ENCODE measurements around the gene DGKH. TPM values are rescaled to one million over a fixed set of nuclear protein-coding genes. Genes with fewer than 3 reads are reported as not detected.

Gene DGKH
- polyA plus RNA-seq, 2 donors = 1.9 to 2.7 TPM

DNA sequence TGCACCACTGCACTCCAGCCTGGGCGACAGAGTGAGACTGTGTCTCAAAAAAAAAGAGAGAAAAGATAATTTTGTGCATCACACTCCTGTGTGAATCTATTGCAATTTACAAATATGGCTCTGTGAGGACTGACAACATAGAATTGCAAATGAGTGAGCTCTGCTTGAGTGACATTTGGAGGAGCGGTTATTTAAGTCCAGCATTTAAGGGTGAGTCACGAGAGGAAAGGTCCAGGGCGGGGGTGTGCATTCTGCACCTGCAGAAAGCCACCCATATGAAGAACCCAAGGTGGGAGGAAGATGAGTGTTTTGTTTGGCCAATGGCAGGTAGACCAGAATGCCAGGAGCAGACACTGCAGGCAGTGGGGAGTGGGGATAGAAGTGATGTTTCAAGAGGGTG lies 58.5 kb downstream of the DGKH start:
- H3K4me3 ChIP-seq (ENCODE audit: low read depth in 1 of 2, low read length in 2 of 2) = no peak overlapping the region
- no peaks in the 10 kb centered on the region for H3K36me3 ChIP-seq (ENCODE audit: control insufficient read depth in 2 of 2, insufficient read depth in 2 of 2, low read length in 1 of 2)
- peaks cover 0 to 3% of the 10 kb centered on the region in 2 donors for H3K9me3 ChIP-seq (ENCODE audit: control insufficient read depth in 2 of 2, insufficient read depth in 1 of 2, low read depth in 1 of 2, low read length in 1 of 2)
- H3K27ac ChIP-seq (ENCODE audit: low read depth in 2 of 2, low read length in 1 of 2) = no peak overlapping the region
- 90 to 94% methylated on average over 4 of the region's 4 CpGs for WGBS, 2 donors
- peaks cover 0 to 4% of the 10 kb centered on the region in 2 donors for H3K4me1 ChIP-seq (ENCODE audit: control insufficient read depth in 2 of 2, insufficient read depth in 2 of 2, low read length in 1 of 2)
- H3K27me3 ChIP-seq (ENCODE audit: control insufficient read depth in 1 of 2, insufficient read depth in 2 of 2, low read length in 2 of 2) = no peaks in the 10 kb centered on the region

DNA sequence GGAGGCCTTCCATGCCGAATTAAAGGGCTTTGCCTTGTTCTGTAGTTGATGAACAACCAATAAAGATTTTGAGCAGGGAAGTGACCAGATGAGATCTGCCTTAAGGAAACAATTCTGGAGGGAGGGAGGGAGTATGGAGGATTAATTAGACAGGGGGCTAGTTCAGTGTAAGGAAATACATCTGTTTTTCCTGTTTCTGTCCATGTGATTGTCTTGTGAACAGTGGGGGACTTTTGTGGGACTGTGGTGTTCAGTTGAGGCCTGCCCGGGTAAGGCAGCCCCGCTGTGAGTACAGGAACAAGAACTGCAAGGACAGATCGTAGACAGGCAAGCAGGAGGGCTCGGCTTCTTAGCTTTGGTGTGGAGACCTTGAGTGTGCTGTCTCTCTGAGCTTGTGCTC lies 59.0 kb downstream of the DGKH start:
- Histone ChIP-seq H3K9me3 (ENCODE audit: control insufficient read depth in 2 of 2, insufficient read depth in 1 of 2, low read depth in 1 of 2, low read length in 1 of 2) (peaks cover 0 to 3% of the 10 kb centered on the region in 2 donors), H3K4me1 (ENCODE audit: control insufficient read depth in 2 of 2, insufficient read depth in 2 of 2, low read length in 1 of 2) (no peaks in the 10 kb centered on the region), H3K27me3 (ENCODE audit: control insufficient read depth in 1 of 2, insufficient read depth in 2 of 2, low read length in 2 of 2) (no peaks in the 10 kb centered on the region), H3K36me3 (ENCODE audit: control insufficient read depth in 2 of 2, insufficient read depth in 2 of 2, low read length in 1 of 2) (no peaks in the 10 kb centered on the region), H3K4me3 (ENCODE audit: low read depth in 1 of 2, low read length in 2 of 2) (no peak overlapping the region), H3K27ac (ENCODE audit: low read depth in 2 of 2, low read length in 1 of 2) (no peak overlapping the region)
- 90 to 94% methylated on average over 5 of the region's 5 CpGs for WGBS, 2 donors

DNA sequence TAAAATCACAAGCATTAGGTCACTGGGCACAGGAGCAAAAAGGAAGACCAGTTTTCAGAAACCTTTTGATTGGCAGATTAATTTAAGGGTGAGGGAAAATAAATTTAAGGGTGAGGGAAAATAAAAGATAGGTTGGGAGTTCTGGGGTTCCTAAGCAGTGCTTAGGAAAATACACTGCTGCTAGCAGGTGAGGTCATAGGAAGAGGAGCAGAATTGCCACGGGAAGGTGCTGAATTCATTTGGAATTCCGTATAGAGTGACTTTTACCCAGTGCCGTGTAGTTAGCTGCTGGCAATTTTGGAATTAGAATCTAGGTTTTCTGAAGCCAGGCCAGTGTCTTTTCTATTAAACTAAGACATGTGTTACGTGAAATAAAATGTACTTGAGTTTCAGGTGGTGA lies 59.8 kb downstream of the DGKH start:
- H3K4me3 ChIP-seq (ENCODE audit: low read depth in 1 of 2, low read length in 2 of 2) = no peak overlapping the region
- 88 to 96% methylated on average over 4 of the region's 4 CpGs for WGBS, 2 donors

DNA sequence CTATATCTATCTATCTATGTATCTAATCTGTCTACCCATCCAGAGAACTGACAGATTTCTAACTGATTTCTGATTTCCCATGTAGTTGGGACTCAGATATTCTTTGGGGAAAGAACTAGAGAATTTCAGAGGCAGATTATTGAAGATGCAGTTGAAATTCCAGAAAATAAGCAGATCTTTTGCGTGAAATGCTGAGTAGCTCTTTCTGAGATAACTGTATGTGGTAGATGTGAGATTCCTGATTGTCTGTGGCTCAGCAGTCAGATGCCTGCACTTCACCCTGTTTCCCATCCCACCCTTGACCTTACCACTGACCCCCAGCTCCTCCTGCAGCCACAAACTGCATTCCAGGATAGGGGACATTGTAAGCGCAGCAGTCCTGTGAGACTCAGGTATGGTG lies 61.5 kb downstream of the DGKH start:
- Histone ChIP-seq H3K27me3 (ENCODE audit: control insufficient read depth in 1 of 2, insufficient read depth in 2 of 2, low read length in 2 of 2) (no peaks in the 10 kb centered on the region), H3K4me1 (ENCODE audit: control insufficient read depth in 2 of 2, insufficient read depth in 2 of 2, low read length in 1 of 2) (no peaks in the 10 kb centered on the region), H3K27ac (ENCODE audit: low read depth in 2 of 2, low read length in 1 of 2) (no peak overlapping the region), H3K9me3 (ENCODE audit: control insufficient read depth in 2 of 2, insufficient read depth in 1 of 2, low read depth in 1 of 2, low read length in 1 of 2) (no peaks in the 10 kb centered on the region), H3K4me3 (ENCODE audit: low read depth in 1 of 2, low read length in 2 of 2) (no peak overlapping the region), H3K36me3 (ENCODE audit: control insufficient read depth in 2 of 2, insufficient read depth in 2 of 2, low read length in 1 of 2) (no peaks in the 10 kb centered on the region)
- 94% methylated on average over 2 of the region's 2 CpGs for WGBS, 2 donors

More for the DNA sequence above, 59.8 kb downstream of the DGKH start:
- Histone ChIP-seq H3K27me3 (ENCODE audit: control insufficient read depth in 1 of 2, insufficient read depth in 2 of 2, low read length in 2 of 2) (no peaks in the 10 kb centered on the region), H3K4me1 (ENCODE audit: control insufficient read depth in 2 of 2, insufficient read depth in 2 of 2, low read length in 1 of 2) (no peaks in the 10 kb centered on the region), H3K9me3 (ENCODE audit: control insufficient read depth in 2 of 2, insufficient read depth in 1 of 2, low read depth in 1 of 2, low read length in 1 of 2) (peaks cover 0 to 3% of the 10 kb centered on the region in 2 donors), H3K36me3 (ENCODE audit: control insufficient read depth in 2 of 2, insufficient read depth in 2 of 2, low read length in 1 of 2) (no peaks in the 10 kb centered on the region), H3K27ac (ENCODE audit: low read depth in 2 of 2, low read length in 1 of 2) (no peak overlapping the region)

DNA sequence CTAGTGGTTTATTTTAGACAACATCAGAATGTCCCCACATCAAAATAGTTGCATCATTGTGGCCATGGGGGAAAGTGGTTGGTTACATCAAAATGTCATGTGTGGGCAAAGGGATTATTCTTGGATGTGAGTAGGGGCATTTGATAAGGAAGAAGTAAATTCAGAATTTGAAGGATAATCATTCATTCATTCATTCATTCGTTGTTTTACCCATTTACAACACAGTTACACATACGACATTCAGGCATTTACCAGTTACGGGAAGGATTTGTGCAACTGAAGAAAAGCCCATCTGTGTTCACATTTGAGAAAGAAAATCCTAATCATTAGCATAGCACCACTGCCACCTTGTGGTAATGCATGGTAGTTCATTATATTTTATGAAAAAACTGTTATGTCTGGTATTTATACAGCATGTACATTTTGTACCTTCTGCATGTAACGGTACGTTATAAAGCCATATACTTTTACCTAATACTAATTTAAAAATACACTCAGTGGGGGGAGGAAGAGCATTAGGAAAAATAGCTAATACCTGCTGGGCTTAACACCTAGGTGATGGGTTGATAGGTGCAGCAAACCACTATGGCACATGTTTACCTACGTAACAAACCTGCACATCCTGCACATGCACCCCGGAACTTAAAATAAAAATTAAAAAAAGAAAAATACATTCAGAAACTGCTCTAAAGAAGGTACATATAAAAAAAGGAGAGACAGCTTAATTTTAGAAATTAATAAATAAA lies 62.1 kb downstream of the DGKH start:
- 18 to 20% methylated on average over 7 of the region's 7 CpGs for WGBS, 2 donors
- Histone ChIP-seq H3K9me3 (ENCODE audit: control insufficient read depth in 2 of 2, insufficient read depth in 1 of 2, low read depth in 1 of 2, low read length in 1 of 2) (no peaks in the 10 kb centered on the region), H3K27me3 (ENCODE audit: control insufficient read depth in 1 of 2, insufficient read depth in 2 of 2, low read length in 2 of 2) (no peaks in the 10 kb centered on the region), H3K27ac (ENCODE audit: low read depth in 2 of 2, low read length in 1 of 2) (no peak overlapping the region), H3K4me3 (ENCODE audit: low read depth in 1 of 2, low read length in 2 of 2) (no peak overlapping the region), H3K4me1 (ENCODE audit: control insufficient read depth in 2 of 2, insufficient read depth in 2 of 2, low read length in 1 of 2) (no peaks in the 10 kb centered on the region), H3K36me3 (ENCODE audit: control insufficient read depth in 2 of 2, insufficient read depth in 2 of 2, low read length in 1 of 2) (no peaks in the 10 kb centered on the region)

DNA sequence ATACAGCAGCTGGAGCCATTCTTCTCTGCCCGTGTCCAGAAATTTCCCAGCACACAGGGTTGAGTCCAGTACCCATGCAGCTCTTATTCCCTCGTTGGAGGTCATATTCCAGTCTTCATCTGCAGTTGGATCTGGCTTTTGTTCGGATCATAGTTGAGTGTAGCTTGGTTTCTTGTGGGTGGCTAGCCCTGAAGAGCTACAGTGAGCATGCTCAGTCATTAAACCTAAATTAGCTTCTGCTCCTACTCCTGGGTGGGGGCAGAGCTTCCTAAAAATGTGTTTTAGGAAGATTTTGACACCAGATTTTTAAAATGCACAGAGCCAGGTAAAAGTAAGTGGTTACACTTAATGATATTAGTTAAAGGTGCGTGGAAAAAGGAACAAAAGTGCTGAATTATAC lies 64.4 kb downstream of the DGKH start:
- Histone ChIP-seq H3K9me3 (ENCODE audit: control insufficient read depth in 2 of 2, insufficient read depth in 1 of 2, low read depth in 1 of 2, low read length in 1 of 2) (no peaks in the 10 kb centered on the region), H3K4me1 (ENCODE audit: control insufficient read depth in 2 of 2, insufficient read depth in 2 of 2, low read length in 1 of 2) (no peaks in the 10 kb centered on the region), H3K4me3 (ENCODE audit: low read depth in 1 of 2, low read length in 2 of 2) (no peak overlapping the region), H3K36me3 (ENCODE audit: control insufficient read depth in 2 of 2, insufficient read depth in 2 of 2, low read length in 1 of 2) (no peaks in the 10 kb centered on the region), H3K27ac (ENCODE audit: low read depth in 2 of 2, low read length in 1 of 2) (no peak overlapping the region), H3K27me3 (ENCODE audit: control insufficient read depth in 1 of 2, insufficient read depth in 2 of 2, low read length in 2 of 2) (no peaks in the 10 kb centered on the region)
- WGBS, 2 donors = 64 to 68% methylated on average over 4 of the region's 4 CpGs

DNA sequence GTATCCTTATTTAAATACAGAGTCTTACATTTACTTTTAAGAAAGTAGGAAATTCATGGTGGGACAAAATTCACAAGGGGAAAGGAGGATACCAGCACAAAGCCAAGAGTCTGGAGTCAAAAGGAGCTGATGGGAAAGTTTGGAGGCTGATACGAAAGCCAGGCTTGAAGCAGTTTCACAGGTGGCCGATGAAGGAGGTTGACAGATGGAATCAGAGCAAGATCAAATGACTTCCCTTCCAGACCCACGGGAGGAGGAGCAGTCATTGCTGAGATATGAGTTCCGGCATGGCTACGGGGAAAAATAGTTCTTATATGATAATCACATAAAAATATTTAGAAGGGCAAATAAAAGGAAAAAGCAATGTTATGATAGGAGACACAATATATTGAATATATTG lies 65.0 kb downstream of the DGKH start:
- no peaks in the 10 kb centered on the region for H3K4me1 ChIP-seq (ENCODE audit: control insufficient read depth in 2 of 2, insufficient read depth in 2 of 2, low read length in 1 of 2)
- no peak overlapping the region for H3K4me3 ChIP-seq (ENCODE audit: low read depth in 1 of 2, low read length in 2 of 2)
- H3K36me3 ChIP-seq (ENCODE audit: control insufficient read depth in 2 of 2, insufficient read depth in 2 of 2, low read length in 1 of 2) = no peaks in the 10 kb centered on the region
- H3K27me3 ChIP-seq (ENCODE audit: control insufficient read depth in 1 of 2, insufficient read depth in 2 of 2, low read length in 2 of 2) = no peaks in the 10 kb centered on the region
- no peak overlapping the region for H3K27ac ChIP-seq (ENCODE audit: low read depth in 2 of 2, low read length in 1 of 2)
- no peaks in the 10 kb centered on the region for H3K9me3 ChIP-seq (ENCODE audit: control insufficient read depth in 2 of 2, insufficient read depth in 1 of 2, low read depth in 1 of 2, low read length in 1 of 2)
- WGBS, 2 donors = 65 to 74% methylated on average over 5 of the region's 5 CpGs

DNA sequence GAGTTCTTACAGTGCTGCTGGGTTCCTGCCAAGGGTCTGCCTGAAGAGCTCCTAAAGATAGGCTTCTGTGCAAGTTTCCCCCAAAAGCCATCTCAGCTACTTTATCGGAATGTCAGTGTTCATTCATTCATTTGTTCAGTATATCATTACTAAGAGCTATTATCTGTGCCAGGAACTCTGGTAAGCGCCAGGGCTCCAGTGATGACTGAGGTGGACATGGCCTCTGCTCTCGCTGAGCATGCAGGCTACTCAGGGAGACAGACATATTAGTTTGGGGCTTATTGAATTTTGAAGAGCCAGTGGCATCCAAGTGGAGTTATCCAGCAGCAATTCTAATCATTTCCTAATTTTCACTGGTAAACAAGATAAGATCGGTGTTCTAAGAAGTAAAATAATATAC lies 65.8 kb downstream of the DGKH start:
- no peak overlapping the region for H3K4me3 ChIP-seq (ENCODE audit: low read depth in 1 of 2, low read length in 2 of 2)
- H3K27ac ChIP-seq (ENCODE audit: low read depth in 2 of 2, low read length in 1 of 2) = no peak overlapping the region
- no peaks in the 10 kb centered on the region for H3K4me1 ChIP-seq (ENCODE audit: control insufficient read depth in 2 of 2, insufficient read depth in 2 of 2, low read length in 1 of 2)
- 68 to 83% methylated on average over 4 of the region's 4 CpGs for WGBS, 2 donors
- H3K36me3 ChIP-seq (ENCODE audit: control insufficient read depth in 2 of 2, insufficient read depth in 2 of 2, low read length in 1 of 2) = no peaks in the 10 kb centered on the region
- no peaks in the 10 kb centered on the region for H3K9me3 ChIP-seq (ENCODE audit: control insufficient read depth in 2 of 2, insufficient read depth in 1 of 2, low read depth in 1 of 2, low read length in 1 of 2)
- H3K27me3 ChIP-seq (ENCODE audit: control insufficient read depth in 1 of 2, insufficient read depth in 2 of 2, low read length in 2 of 2) = no peaks in the 10 kb centered on the region

DNA sequence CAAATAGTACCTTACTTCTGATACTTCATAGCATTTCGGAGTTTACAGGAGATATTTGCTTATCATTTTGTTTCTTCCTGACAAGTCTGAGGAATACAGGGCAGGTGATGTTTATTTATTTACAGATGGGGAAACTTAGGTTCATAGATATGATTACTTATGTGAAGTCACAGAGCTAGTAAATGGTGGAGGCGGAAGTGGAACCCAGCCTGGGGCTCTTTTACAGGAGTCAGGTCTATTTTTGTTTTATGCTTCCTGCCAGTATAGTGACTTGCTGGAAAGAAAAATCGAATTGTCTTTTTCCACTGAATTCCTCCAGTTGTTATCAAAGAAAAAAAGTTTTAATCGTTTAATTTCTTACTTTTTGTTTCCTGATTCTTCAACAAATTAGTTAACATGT lies 66.5 kb downstream of the DGKH start:
- Histone ChIP-seq H3K36me3 (ENCODE audit: control insufficient read depth in 2 of 2, insufficient read depth in 2 of 2, low read length in 1 of 2) (no peaks in the 10 kb centered on the region), H3K27ac (ENCODE audit: low read depth in 2 of 2, low read length in 1 of 2) (no peak overlapping the region), H3K27me3 (ENCODE audit: control insufficient read depth in 1 of 2, insufficient read depth in 2 of 2, low read length in 2 of 2) (no peaks in the 10 kb centered on the region), H3K9me3 (ENCODE audit: control insufficient read depth in 2 of 2, insufficient read depth in 1 of 2, low read depth in 1 of 2, low read length in 1 of 2) (no peaks in the 10 kb centered on the region), H3K4me1 (ENCODE audit: control insufficient read depth in 2 of 2, insufficient read depth in 2 of 2, low read length in 1 of 2) (no peaks in the 10 kb centered on the region), H3K4me3 (ENCODE audit: low read depth in 1 of 2, low read length in 2 of 2) (no peak overlapping the region)
- WGBS, 2 donors = 69 to 75% methylated on average over 4 of the region's 4 CpGs

DNA sequence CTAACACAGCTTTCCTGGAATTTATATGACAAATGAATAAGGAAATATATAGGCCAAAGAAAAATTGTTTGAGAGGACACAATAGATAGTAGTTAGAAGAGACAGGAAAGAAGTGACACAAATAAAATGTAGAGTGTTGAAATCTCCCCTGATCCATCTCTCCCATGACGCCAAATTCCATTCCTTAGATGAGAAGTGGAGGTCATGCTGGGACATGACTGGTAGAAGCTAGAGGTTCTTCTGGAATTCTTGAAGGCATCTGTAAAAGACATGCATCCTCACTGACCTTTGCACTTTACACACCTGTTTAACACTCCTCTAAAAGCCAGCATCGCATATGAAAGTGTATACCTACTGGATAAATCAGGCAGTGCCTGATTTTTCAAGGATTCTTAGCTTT lies 67.8 kb downstream of the DGKH start:
- H3K27me3 ChIP-seq (ENCODE audit: control insufficient read depth in 1 of 2, insufficient read depth in 2 of 2, low read length in 2 of 2) = no peaks in the 10 kb centered on the region
- H3K36me3 ChIP-seq (ENCODE audit: control insufficient read depth in 2 of 2, insufficient read depth in 2 of 2, low read length in 1 of 2) = no peaks in the 10 kb centered on the region
- H3K4me1 ChIP-seq (ENCODE audit: control insufficient read depth in 2 of 2, insufficient read depth in 2 of 2, low read length in 1 of 2) = no peaks in the 10 kb centered on the region
- H3K4me3 ChIP-seq (ENCODE audit: low read depth in 1 of 2, low read length in 2 of 2) = no peak overlapping the region
- H3K9me3 ChIP-seq (ENCODE audit: control insufficient read depth in 2 of 2, insufficient read depth in 1 of 2, low read depth in 1 of 2, low read length in 1 of 2) = no peaks in the 10 kb centered on the region
- 51 to 65% methylated on average over 2 of the region's 2 CpGs for WGBS, 2 donors
- no peak overlapping the region for H3K27ac ChIP-seq (ENCODE audit: low read depth in 2 of 2, low read length in 1 of 2)
